Measurements from ENCODE around the gene C1orf105. TPM values are rescaled to one million over a fixed set of nuclear protein-coding genes. Genes with fewer than 3 reads are reported as not detected.

The C1orf105 gene
- total and polyA plus RNA-seq, 2 of the 8 experiments (the other 6 are each of a cell fraction or from before 2014, with no cell fraction given), result not detected

- no peak overlapping the region for H4K8ac ChIP-seq (ENCODE audit: extremely low read depth, insufficient read depth, low read length)
- no peak for FAIRE-seq
- POLR2A ChIA-PET (ENCODE audit: partially characterized antibody), result no interaction called here
- TF ChIP-seq SP2 (IDR thresholded peaks at IDR 0.05; ENCODE audit: low read length) (no peak), ATF3 (IDR thresholded peaks at IDR 0.05; ENCODE audit: insufficient read depth, low read depth, low read length) (no peak), CBX8 (IDR thresholded peaks at IDR 0.05; ENCODE audit: borderline replicate concordance, low read depth, low read length) (no peak), RNF2 (IDR thresholded peaks at IDR 0.05; ENCODE audit: borderline replicate concordance, low read depth, low read length, missing control alignments, poor library complexity, severe bottlenecking) (no peak)
Measured at GRCh38 chr1:172414331-172414730, 6.2 kb upstream of the C1orf105 start.

More at GRCh38 chr1:172414331-172414730, 6.2 kb upstream of the C1orf105 start:
- H3K79me2 ChIP-seq (ENCODE audit: control insufficient read depth in 1 of 2, insufficient read depth in 2 of 2, low read length in 2 of 2), result no peaks in the 10 kb centered on the region
- H3K14ac ChIP-seq (ENCODE audit: insufficient read length), result no peak overlapping the region
- H2BK12ac ChIP-seq (ENCODE audit: low read depth, low read length), result no peak overlapping the region
- H3K18ac ChIP-seq (ENCODE audit: extremely low read depth, low read length), result no peak overlapping the region
- H3K23ac ChIP-seq (ENCODE audit: insufficient read length), result no peak overlapping the region
- H2BK20ac ChIP-seq (ENCODE audit: low read length), result no peak overlapping the region
- DNase-seq (ENCODE audit: low read depth in 1 of 2, low spot score in 2 of 2), result no peak
- no peaks in the 10 kb centered on the region for H3K27me3 ChIP-seq (replicated peaks in 1 of 4; ENCODE audit: control insufficient read depth in 3 of 4, extremely low read depth in 1 of 4, insufficient read depth in 3 of 4, low read length in 3 of 4)
- no peak overlapping the region for H3K4me2 ChIP-seq (ENCODE audit: insufficient read depth in 1 of 2, low read depth in 2 of 2, low read length in 2 of 2)
- no peak overlapping the region for H2AFZ ChIP-seq (ENCODE audit: low read length)
- peaks cover 0 to 4% (median 0%) of the 10 kb centered on the region in 4 experiments; a peak in 1 of 7 replicates for H3K4me1 ChIP-seq (replicated peaks in 1 of 4; ENCODE audit: control insufficient read depth in 3 of 4, insufficient read depth in 4 of 4, low read length in 3 of 4)
- H2BK15ac ChIP-seq (ENCODE audit: low read length), result no peak overlapping the region
- no peak overlapping the region for H3K4me3 ChIP-seq (ENCODE audit: extremely low read depth in 1 of 4, insufficient read depth in 2 of 4, low read depth in 3 of 4, low read length in 4 of 4)
- no peak overlapping the region for H3K9ac ChIP-seq (replicated peaks in 1 of 4; ENCODE audit: extremely low read depth in 1 of 4, low read depth in 3 of 4, low read length in 3 of 4)
- CTCF ChIA-PET (ENCODE audit: partially characterized antibody), result interaction anchor here (0.7 to 6.1 kb wide), 3 partner anchors 11 to 105 kb away, joined by 3 to 32 read pairs (median 3); no protein-coding TSS in a partner anchor
- H3K4ac ChIP-seq (replicated peaks; ENCODE audit: insufficient read length, low read depth, low read length), result no peak overlapping the region
- H2BK120ac ChIP-seq (replicated peaks; ENCODE audit: low read depth, low read length), result no peak overlapping the region
- no peaks in the 10 kb centered on the region for H3K9me3 ChIP-seq (ENCODE audit: insufficient read depth in 2 of 2, low read depth in 1 of 2, low read length in 1 of 2)
- no peak overlapping the region for H2AK5ac ChIP-seq (ENCODE audit: low read depth, low read length)
- no peaks in the 10 kb centered on the region for H4K20me1 ChIP-seq (replicated peaks in 1 of 2; ENCODE audit: control insufficient read depth in 1 of 2, insufficient read depth in 2 of 2, low read length in 2 of 2)
- no peaks in the 10 kb centered on the region for H3K36me3 ChIP-seq (ENCODE audit: control insufficient read depth in 2 of 4, insufficient read depth in 4 of 4, low read length in 3 of 4)
- no peak overlapping the region for H2BK5ac ChIP-seq (ENCODE audit: low read depth, low read length)
- no peak overlapping the region for H4K91ac ChIP-seq (replicated peaks; ENCODE audit: insufficient read length, low read length)
- H3K56ac ChIP-seq (replicated peaks; ENCODE audit: insufficient read length, low read depth, low read length), result no peak overlapping the region
- no peaks in the 10 kb centered on the region for H3K23me2 ChIP-seq (ENCODE audit: low read depth, low read length)
- H4K5ac ChIP-seq (ENCODE audit: insufficient read length, low read depth, low read length), result no peak overlapping the region
- H3K79me1 ChIP-seq (ENCODE audit: low read depth, low read length), result no peaks in the 10 kb centered on the region
- H3K27ac ChIP-seq (ENCODE audit: low read depth, low read length), result no peak overlapping the region
